Smooth muscle cell (in vitro differentiated cells): ENCODE measurements around the gene WASF2. TPM values are rescaled to one million over a fixed set of nuclear protein-coding genes. Genes with fewer than 3 reads are reported as not detected.
A peak's percentile ranks its signal among the peaks of the same experiment; 100 is the strongest.

ENCODE experiments used
- DNase-seq: peaks from one replicate; lab custom pipeline; 2025; ENCODE audit not compliant: unreplicated experiment; lab: John Stamatoyannopoulos, UW
- H2AFZ ChIP-seq: fragments of 200-600 bp; sonication (generic); 2 replicates; pipeline ENCODE4 v1.6.0; 2016; ENCODE audit warnings: antibody characterized with exemption, low read depth, mild to moderate bottlenecking
- H3F3A ChIP-seq: fragments of 200-600 bp; sonication (generic); 2 replicates; pipeline ENCODE4 v1.6.0; 2017; ENCODE audit warnings: antibody characterized with exemption, low read depth
- H3K27ac ChIP-seq: fragments of 200-600 bp; sonication (generic); 2 replicates; pipeline ENCODE4 v1.5.1; 2016; ENCODE audit warnings: low read depth, mild to moderate bottlenecking
- H3K27me3 ChIP-seq: fragments of 200-600 bp; sonication (generic); 2 replicates; pipeline ENCODE4 v1.6.1; 2016; ENCODE audit warnings: low read depth, mild to moderate bottlenecking
- H3K36me3 ChIP-seq: fragments of 200-600 bp; sonication (generic); 2 replicates; pipeline ENCODE4 v1.5.1; 2016; ENCODE audit warnings: low read depth
- H3K4me1 ChIP-seq: fragments of 200-600 bp; sonication (generic); 2 replicates; pipeline ENCODE4 v1.5.1; 2016; ENCODE audit warnings: low read depth
- H3K4me2 ChIP-seq: fragments of 200-600 bp; sonication (generic); 2 replicates; pipeline ENCODE4 v1.6.0; 2016; ENCODE audit warnings: mild to moderate bottlenecking
- H3K4me3 ChIP-seq: fragments of 200-600 bp; sonication (generic); 2 replicates; pipeline ENCODE4 v1.5.1; 2016; ENCODE audit warnings: mild to moderate bottlenecking
- H3K79me2 ChIP-seq: fragments of 200-600 bp; sonication (generic); 2 replicates; pipeline ENCODE4 v1.6.0; 2016; ENCODE audit warnings: low read depth, mild to moderate bottlenecking
- H3K9ac ChIP-seq: fragments of 200-600 bp; sonication (generic); 2 replicates; pipeline ENCODE4 v1.6.0; 2016; ENCODE audit warnings: low read depth
- H3K9me3 ChIP-seq: fragments of 200-600 bp; sonication (generic); replicated peaks from 2 replicates; pipeline ENCODE4 v1.5.1; 2016; ENCODE audit warnings: low read depth
- H4K20me1 ChIP-seq: fragments of 200-600 bp; sonication (generic); 2 replicates; pipeline ENCODE4 v1.6.0; 2016; ENCODE audit warnings: low read depth
- WGBS: methylation state at CpG from one replicate; pipeline ENCODE4 v1.1.7; 2016; ENCODE audit warnings: low lambda C conversion rate; 5-methylcytosine and 5-hydroxymethylcytosine counted together
- polyA plus RNA-seq: library from polyadenylated mRNA; unstranded; fragments of >200 nt; fragmentation: Nextera tagmentation; extraction: Ambion mirVana; gene quantifications from 2 replicates; pipeline ENCODE4 v1.2.1, GENCODE V29; 2016
- total RNA-seq: library from RNA; depleted of rRNA; stranded (reverse); fragments of >200 nt; gene quantifications from 2 replicates; pipeline ENCODE4 v1.2.3, GENCODE V29; 2014
- TF ChIP-seq, protein P1 (sequence below): fragments of 200-600 bp; sonication (generic); IDR thresholded peaks from 2 replicates; pipeline ENCODE4 v1.5.1; 2017; ENCODE audit warnings: borderline replicate concordance, mild to moderate bottlenecking, antibody characterized with exemption; ENCODE audit not compliant: insufficient read depth, poor library complexity, severe bottlenecking

WASF2 gene
- total and polyA plus RNA-seq, 2 experiments from 2014 or later, result 34.3 to 46.1 TPM

DNA sequence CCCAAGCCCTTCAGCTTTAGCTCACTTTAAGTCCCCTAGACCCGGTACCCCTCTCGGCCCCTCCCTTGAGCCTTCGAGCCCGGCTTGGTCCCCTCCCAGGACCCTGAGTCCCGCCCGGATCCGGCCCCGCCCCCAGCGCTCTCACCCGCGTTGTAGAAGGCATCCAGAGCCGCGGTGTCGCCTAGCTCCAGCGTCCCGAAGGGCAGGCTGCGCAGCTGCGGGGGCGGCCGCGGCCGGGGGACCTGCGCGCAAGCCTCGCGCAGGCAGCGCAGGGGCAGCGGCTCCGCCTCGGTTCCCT is 123.9 kb downstream of the WASF2 start:
- Histone ChIP-seq H3K9ac (peak overlapping the region; percentile 21), H3K9me3 (no peaks in the 10 kb centered on the region), H3K27me3 (no peaks in the 10 kb centered on the region), H3K4me3 (peak overlapping the region; percentile 63), H3K79me2 (peaks cover 5% of the 10 kb centered on the region), H3K27ac (peak overlapping the region; percentile 77), H3K36me3 (no peaks in the 10 kb centered on the region), H3K4me2 (peak overlapping the region; percentile 88), H4K20me1 (peaks cover 5% of the 10 kb centered on the region), H3K4me1 (peaks cover 15% of the 10 kb centered on the region), H2AFZ (peak overlapping the region; percentile 68), H3F3A (peaks cover 7% of the 10 kb centered on the region)
- DNase-seq, result peak; percentile 93
- WGBS, result under 1% methylated on average over 28 of the region's 30 CpGs
- TF ChIP-seq, protein P1, sequence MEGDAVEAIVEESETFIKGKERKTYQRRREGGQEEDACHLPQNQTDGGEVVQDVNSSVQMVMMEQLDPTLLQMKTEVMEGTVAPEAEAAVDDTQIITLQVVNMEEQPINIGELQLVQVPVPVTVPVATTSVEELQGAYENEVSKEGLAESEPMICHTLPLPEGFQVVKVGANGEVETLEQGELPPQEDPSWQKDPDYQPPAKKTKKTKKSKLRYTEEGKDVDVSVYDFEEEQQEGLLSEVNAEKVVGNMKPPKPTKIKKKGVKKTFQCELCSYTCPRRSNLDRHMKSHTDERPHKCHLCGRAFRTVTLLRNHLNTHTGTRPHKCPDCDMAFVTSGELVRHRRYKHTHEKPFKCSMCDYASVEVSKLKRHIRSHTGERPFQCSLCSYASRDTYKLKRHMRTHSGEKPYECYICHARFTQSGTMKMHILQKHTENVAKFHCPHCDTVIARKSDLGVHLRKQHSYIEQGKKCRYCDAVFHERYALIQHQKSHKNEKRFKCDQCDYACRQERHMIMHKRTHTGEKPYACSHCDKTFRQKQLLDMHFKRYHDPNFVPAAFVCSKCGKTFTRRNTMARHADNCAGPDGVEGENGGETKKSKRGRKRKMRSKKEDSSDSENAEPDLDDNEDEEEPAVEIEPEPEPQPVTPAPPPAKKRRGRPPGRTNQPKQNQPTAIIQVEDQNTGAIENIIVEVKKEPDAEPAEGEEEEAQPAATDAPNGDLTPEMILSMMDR, result no peak

DNA sequence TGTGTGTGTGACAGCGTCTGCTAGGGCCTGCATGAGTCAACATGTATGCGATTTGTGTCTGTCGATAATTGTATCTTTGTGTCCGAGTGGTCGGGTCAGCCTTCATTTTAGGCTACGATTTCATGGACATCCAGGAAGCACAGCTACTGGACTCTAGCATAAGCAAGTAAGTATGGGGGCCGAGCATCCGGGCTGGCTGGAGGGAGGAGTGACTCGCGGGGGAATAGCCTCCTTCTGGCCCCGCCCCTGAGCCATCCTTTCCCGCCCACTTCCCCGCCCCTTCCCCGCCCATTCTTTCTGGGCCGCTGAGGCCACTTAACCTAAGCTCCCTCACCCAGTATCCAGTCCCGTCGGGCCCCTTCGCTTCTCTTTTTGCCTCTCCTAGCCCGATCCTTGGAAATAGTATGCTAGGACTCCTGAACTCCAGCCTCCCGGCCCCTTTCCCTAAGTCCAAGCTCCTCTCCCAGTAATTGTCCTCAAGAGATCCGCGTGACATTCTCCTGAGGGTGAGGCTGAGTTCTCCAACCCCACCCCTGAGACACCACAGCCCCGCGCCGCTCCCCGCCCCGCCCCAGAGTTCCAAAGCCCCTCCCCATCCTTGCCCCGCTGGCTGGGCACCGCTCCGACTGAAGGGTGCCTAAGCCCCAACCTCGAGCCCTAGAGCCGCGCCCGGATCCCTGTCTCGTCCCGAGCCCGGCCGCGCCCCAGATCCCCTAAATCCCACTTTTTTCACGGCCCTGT is 124.4 kb downstream of the WASF2 start:
- peak overlapping the region; percentile 77 for H3K27ac ChIP-seq
- peaks cover 7% of the 10 kb centered on the region for H3F3A ChIP-seq
- peak overlapping the region; percentile 63 for H3K4me3 ChIP-seq
- H3K4me2 ChIP-seq, result peak overlapping the region; percentile 88
- H3K9me3 ChIP-seq, result no peaks in the 10 kb centered on the region
- 9% methylated on average over 28 of the region's 40 CpGs for WGBS
- peaks cover 5% of the 10 kb centered on the region for H3K79me2 ChIP-seq
- H3K9ac ChIP-seq, result peak overlapping the region; percentile 21
- H3K36me3 ChIP-seq, result no peaks in the 10 kb centered on the region
- peak overlapping the region; percentile 68 for H2AFZ ChIP-seq
- peaks cover 20% of the 10 kb centered on the region for H3K4me1 ChIP-seq
- peaks cover 5% of the 10 kb centered on the region for H4K20me1 ChIP-seq
- DNase-seq, result peak; percentile 93
- TF ChIP-seq, protein P1, result no peak
- no peaks in the 10 kb centered on the region for H3K27me3 ChIP-seq

DNA sequence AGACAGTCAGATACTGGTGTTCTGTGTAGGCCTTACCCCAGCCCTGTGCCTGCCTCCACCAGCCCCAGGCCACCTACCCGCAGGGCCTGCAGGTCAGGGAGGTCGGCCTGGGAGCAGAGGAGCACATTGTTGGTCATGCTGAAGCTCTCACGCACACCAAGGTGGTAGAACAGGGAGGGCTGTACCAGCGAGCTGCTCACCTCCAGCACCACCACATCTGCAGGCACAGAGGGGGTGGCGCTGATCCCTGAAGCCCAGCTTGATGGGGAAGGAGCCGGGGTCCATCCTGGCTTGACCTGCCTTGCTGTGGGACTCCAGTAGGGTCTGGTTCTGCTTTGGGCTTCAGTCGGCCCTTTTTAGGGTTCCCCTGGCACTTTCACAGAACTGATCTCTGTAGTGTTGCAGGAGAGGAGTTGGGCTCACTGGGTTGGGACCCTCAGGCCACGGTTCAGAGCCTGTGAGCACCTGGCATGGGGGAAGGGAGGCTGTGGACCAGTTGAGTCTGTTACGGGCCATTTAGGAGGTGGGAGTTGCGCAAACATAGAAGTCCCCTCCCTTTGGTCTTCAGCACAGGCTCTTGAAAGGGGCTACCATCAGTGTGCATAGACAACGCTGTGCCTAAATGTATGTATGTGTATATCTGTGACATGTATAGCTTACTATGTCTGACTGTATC is 125.1 kb downstream of the WASF2 start:
- Histone ChIP-seq H3K36me3 (no peaks in the 10 kb centered on the region), H3K27me3 (no peaks in the 10 kb centered on the region), H3K27ac (peak overlapping the region; percentile 77), H3K4me1 (peaks cover 24% of the 10 kb centered on the region), H3K9me3 (no peaks in the 10 kb centered on the region), H3K4me2 (peak overlapping the region; percentile 88), H4K20me1 (peaks cover 5% of the 10 kb centered on the region), H2AFZ (no peak overlapping the region), H3K4me3 (peak overlapping the region; percentile 63), H3K79me2 (peaks cover 5% of the 10 kb centered on the region), H3K9ac (no peak overlapping the region), H3F3A (peaks cover 7% of the 10 kb centered on the region)
- no peak for DNase-seq
- TF ChIP-seq, protein P1, result no peak
- WGBS, result 81% methylated on average over 11 of the region's 11 CpGs
